ENCODE data around the gene GPR142.

The GPR142 gene

GRCh38 chr17:74335529-74336062, 31.7 kb upstream of the GPR142 start:
- CTCF ChIA-PET: interaction anchor here (1.3 kb wide), 1 partner anchor 122 kb away, joined by 3 read pairs; no protein-coding TSS in a partner anchor
- no peak for DNase-seq (ENCODE audit: low read depth, low spot score)
- POLR2A ChIA-PET: no interaction called here
- TF ChIP-seq CTCF (IDR thresholded peaks at IDR 0.05; ENCODE audit: insufficient read depth, low read length, missing control alignments): no peak
- no peak overlapping the region for H3K4me3 ChIP-seq (ENCODE audit: low read depth, low read length)

- TF ChIP-seq CTCF (IDR thresholded peaks at IDR 0.05; ENCODE audit: insufficient read depth, low read length, missing control alignments): no peak
- ChIA-PET POLR2A (no interaction called here), CTCF (interaction anchor here (1.3 kb wide), 1 partner anchor 121 kb away, joined by 3 read pairs; no protein-coding TSS in a partner anchor)
- no peak overlapping the region for H3K4me3 ChIP-seq (ENCODE audit: low read depth, low read length)
- DNase-seq (ENCODE audit: low read depth, low spot score): no peak
Measured at GRCh38 chr17:74336307-74336706, 31.0 kb upstream of the GPR142 start.

GRCh38 chr17:74337834-74338500, 29.3 kb upstream of the GPR142 start:
- CTCF ChIA-PET: no interaction called here
- TF ChIP-seq CTCF (IDR thresholded peaks at IDR 0.05; ENCODE audit: insufficient read depth, low read length, missing control alignments): no peak
- DNase-seq (ENCODE audit: low read depth, low spot score): no peak
- no peak overlapping the region for H3K4me3 ChIP-seq (ENCODE audit: low read depth, low read length)
- POLR2A ChIA-PET: no interaction called here

DNA sequence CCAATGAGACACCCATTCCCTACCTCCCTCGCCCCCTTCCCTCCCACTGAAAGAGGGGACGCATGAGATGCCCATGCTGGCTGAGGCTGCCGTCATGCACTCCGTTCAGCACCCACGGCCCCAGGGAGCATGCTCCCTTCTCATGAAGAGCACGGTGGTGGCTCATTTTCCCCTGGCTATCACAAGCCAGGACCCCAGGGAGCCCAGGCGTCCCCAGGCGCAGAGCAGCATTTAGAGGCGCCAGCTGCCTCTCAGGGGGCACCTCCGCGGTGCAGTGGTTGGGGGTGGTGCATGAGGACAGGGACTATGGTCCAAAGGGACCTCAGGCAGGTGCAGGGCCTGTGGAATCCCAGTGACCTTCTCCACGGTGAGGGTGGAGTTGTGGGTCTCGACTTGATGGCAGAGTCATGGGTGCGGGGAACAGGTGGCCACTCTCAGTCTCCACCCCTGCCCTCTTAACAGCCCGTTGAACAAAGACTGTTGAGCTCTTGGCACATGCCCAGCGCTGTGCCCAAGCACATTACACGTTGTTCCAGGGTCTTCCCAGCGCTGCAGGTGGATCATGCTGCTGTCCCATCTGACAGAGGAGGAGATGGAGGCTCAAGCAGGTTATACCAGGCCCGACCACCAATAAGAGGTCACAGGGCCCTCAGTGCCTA, 27.6 kb upstream of the GPR142 start:
- TF ChIP-seq CTCF (IDR thresholded peaks at IDR 0.05; ENCODE audit: insufficient read depth, low read length, missing control alignments): no peak
- no peak overlapping the region for H3K4me3 ChIP-seq (ENCODE audit: low read depth, low read length)
- no peak for DNase-seq (ENCODE audit: low read depth, low spot score)
- ChIA-PET CTCF (no interaction called here), POLR2A (no interaction called here)

DNA sequence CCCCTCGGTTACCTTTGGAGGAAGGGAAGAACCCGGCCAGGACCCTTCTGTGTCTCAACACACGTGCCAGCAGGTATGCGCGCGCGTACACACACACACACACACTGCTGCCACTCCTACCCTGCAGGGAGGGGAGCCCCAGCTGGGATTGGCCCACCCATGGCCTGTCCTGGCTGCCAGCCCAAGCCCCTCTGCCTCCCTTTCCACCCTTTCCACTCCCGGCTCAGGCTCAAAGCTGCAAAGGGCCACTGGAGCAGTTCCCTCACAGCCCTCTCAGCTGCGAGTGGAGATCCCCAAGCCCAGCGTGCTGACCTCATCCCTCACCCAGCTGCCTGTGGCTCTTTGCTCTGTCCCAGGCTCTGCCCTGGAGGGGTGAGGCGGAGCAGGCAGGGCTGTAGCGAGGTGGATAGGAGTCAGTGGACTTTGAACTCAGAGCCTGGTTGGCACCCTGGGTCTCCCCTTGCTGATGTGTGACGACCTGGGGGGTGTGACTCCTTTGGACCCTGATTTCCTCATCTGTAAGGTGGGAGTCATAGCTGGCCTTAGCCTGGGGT, 26.8 kb upstream of the GPR142 start:
- no peak for TF ChIP-seq CTCF (IDR thresholded peaks at IDR 0.05; ENCODE audit: insufficient read depth, low read length, missing control alignments)
- CTCF ChIA-PET: no interaction called here
- no peak overlapping the region for H3K4me3 ChIP-seq (ENCODE audit: low read depth, low read length)
- POLR2A ChIA-PET: no interaction called here
- DNase-seq (ENCODE audit: low read depth, low spot score): no peak

DNA sequence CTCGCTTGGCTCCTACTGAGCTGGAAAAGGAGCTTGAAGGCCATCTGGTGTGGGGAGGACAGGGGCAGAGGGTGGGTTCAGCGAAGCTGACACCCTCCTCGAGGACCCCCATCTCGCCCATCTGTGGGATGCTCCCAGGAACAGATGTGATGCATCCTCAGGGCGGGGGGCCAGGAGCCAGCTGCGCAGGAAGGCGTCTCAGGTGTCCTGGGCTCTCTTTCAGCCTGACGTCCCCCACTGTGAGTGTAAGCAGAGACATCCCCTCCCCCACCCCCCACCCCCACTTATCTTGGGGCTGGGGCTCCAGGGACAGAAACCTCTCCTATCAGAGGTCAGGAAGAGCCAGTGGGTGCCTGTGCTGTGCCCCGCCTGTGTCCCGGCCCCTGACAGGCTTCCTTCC, 25.1 kb upstream of the GPR142 start:
- H3K4me3 ChIP-seq (ENCODE audit: low read depth, low read length): no peak overlapping the region
- POLR2A ChIA-PET: no interaction called here
- TF ChIP-seq CTCF (IDR thresholded peaks at IDR 0.05; ENCODE audit: insufficient read depth, low read length, missing control alignments): no peak
- CTCF ChIA-PET: no interaction called here
- no peak for DNase-seq (ENCODE audit: low read depth, low spot score)
